ENCODE measurements around the gene BCCIP.

Gene BCCIP

GRCh38 chr10:125801574-125801973 lies 21.8 kb upstream of the BCCIP start:
- Histone ChIP-seq H3K27ac (ENCODE audit: low read depth, low read length) (no peak overlapping the region), H3K27me3 (ENCODE audit: insufficient read depth, low read length) (no peaks in the 10 kb centered on the region), H3K4me3 (ENCODE audit: low read length) (no peak overlapping the region), H3K36me3 (ENCODE audit: insufficient read depth, low read length) (peaks cover 64% of the 10 kb centered on the region), H3K9me3 (ENCODE audit: insufficient read depth, low read depth, low read length) (no peaks in the 10 kb centered on the region), H3K9ac (ENCODE audit: low read depth, low read length) (no peak overlapping the region), H3K4me1 (ENCODE audit: insufficient read depth, low read length) (no peaks in the 10 kb centered on the region; the same call in 1 of the 2 replicates)
- 96% methylated on average over 1 of the region's 1 CpG for WGBS

DNA sequence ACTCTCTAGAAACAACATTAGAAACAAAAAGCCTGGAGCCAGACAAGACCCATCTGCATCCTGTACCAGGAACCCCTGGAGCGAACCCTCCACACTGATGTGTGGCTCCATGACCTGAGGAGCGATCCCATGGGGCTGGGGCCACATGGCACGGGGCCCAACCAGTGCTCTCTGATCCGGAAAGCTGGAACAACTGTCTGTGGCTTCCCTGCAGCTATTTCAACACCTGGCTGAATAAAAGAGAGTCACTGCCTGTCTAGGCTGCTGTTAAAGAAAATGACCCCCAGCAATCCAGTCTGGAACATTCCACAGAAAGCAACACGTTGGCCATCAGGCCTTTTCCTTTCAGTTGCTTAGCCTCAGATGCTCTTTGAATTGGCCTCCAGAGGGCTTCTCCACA lies 21.2 kb upstream of the BCCIP start:
- Histone ChIP-seq H3K36me3 (ENCODE audit: insufficient read depth, low read length) (peaks cover 64% of the 10 kb centered on the region), H3K4me3 (ENCODE audit: low read length) (no peak overlapping the region), H3K9ac (ENCODE audit: low read depth, low read length) (no peak overlapping the region), H3K9me3 (ENCODE audit: insufficient read depth, low read depth, low read length) (no peaks in the 10 kb centered on the region), H3K27ac (ENCODE audit: low read depth, low read length) (no peak overlapping the region), H3K4me1 (ENCODE audit: insufficient read depth, low read length) (no peaks in the 10 kb centered on the region; the same call in 1 of the 2 replicates), H3K27me3 (ENCODE audit: insufficient read depth, low read length) (no peaks in the 10 kb centered on the region)
- WGBS, result 95% methylated on average over 5 of the region's 5 CpGs

- Histone ChIP-seq H3K4me3 (ENCODE audit: low read length) (no peak overlapping the region), H3K36me3 (ENCODE audit: insufficient read depth, low read length) (peaks cover 64% of the 10 kb centered on the region)
- WGBS, result 98% methylated on average over 7 of the region's 7 CpGs
These were observed 20.6 kb upstream of the BCCIP start for GRCh38 chr10:125802739-125803138.

DNA sequence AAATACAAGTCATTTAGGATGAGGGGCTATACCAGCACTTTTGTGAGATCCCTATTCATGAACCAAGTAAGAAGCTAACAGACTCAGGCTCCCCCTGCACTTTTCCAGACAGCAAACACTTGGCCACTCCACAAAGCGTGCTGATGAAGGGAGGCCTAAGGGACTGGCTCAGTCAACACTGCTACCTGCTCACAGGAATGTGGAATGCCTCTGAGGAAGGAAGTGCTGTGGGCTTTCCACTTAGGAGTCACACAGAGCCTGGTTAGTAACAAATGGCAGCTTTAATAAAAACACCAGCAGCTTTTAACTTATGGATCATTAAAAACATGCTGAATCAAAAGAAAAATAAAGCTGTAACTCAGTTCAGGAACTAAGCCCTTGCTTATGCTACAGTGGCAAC lies 15.3 kb upstream of the BCCIP start:
- Histone ChIP-seq H3K9ac (ENCODE audit: low read depth, low read length) (no peak overlapping the region), H3K27ac (ENCODE audit: low read depth, low read length) (no peak overlapping the region), H3K4me3 (ENCODE audit: low read length) (no peak overlapping the region), H3K36me3 (ENCODE audit: insufficient read depth, low read length) (peaks cover 76% of the 10 kb centered on the region), H3K9me3 (ENCODE audit: insufficient read depth, low read depth, low read length) (no peaks in the 10 kb centered on the region), H3K4me1 (ENCODE audit: insufficient read depth, low read length) (no peaks in the 10 kb centered on the region; the same call in 1 of the 2 replicates), H3K27me3 (ENCODE audit: insufficient read depth, low read length) (no peaks in the 10 kb centered on the region)
- WGBS, result 86% methylated on average over 1 of the region's 1 CpG

More at GRCh38 chr10:125802739-125803138, 20.6 kb upstream of the BCCIP start:
- H3K4me1 ChIP-seq (ENCODE audit: insufficient read depth, low read length), result no peaks in the 10 kb centered on the region; the same call in 1 of the 2 replicates
- no peak overlapping the region for H3K27ac ChIP-seq (ENCODE audit: low read depth, low read length)
- no peak overlapping the region for H3K9ac ChIP-seq (ENCODE audit: low read depth, low read length)
- H3K9me3 ChIP-seq (ENCODE audit: insufficient read depth, low read depth, low read length), result no peaks in the 10 kb centered on the region
- no peaks in the 10 kb centered on the region for H3K27me3 ChIP-seq (ENCODE audit: insufficient read depth, low read length)

DNA sequence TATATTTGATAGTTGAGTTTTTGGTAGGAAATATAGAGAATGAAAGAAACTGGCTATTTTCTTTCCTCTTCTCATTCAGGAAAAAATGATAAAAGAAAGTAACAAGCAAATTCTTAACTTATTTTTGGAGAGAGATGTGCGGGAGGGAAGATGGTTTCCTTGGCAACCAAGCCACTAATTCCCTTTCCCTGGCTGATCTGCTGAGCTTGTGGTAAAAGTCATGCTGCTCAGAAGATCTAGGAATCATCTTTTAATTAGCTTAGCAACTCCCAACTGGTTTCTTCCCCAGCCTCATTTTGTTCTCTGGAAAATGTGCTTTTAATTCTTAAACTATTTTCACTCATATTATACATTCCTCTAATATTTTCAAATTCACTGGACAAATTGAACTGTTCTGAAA lies 12.1 kb upstream of the BCCIP start:
- no peak overlapping the region for H3K27ac ChIP-seq (ENCODE audit: low read depth, low read length)
- WGBS, result no CpG with 5 or more reads among the region's 1 CpG
- peaks cover 77% of the 10 kb centered on the region for H3K36me3 ChIP-seq (ENCODE audit: insufficient read depth, low read length)
- no peak overlapping the region for H3K4me3 ChIP-seq (ENCODE audit: low read length)
- H3K9me3 ChIP-seq (ENCODE audit: insufficient read depth, low read depth, low read length), result no peaks in the 10 kb centered on the region
- no peaks in the 10 kb centered on the region for H3K4me1 ChIP-seq (ENCODE audit: insufficient read depth, low read length)
- no peaks in the 10 kb centered on the region for H3K27me3 ChIP-seq (ENCODE audit: insufficient read depth, low read length)
- H3K9ac ChIP-seq (ENCODE audit: low read depth, low read length), result no peak overlapping the region

GRCh38 chr10:125812128-125812750 lies 11.1 kb upstream of the BCCIP start:
- Histone ChIP-seq H3K4me3 (ENCODE audit: low read length) (no peak overlapping the region), H3K9me3 (ENCODE audit: insufficient read depth, low read depth, low read length) (no peaks in the 10 kb centered on the region), H3K27ac (ENCODE audit: low read depth, low read length) (no peak overlapping the region), H3K4me1 (ENCODE audit: insufficient read depth, low read length) (no peaks in the 10 kb centered on the region), H3K36me3 (ENCODE audit: insufficient read depth, low read length) (peaks cover 67% of the 10 kb centered on the region), H3K27me3 (ENCODE audit: insufficient read depth, low read length) (no peaks in the 10 kb centered on the region), H3K9ac (ENCODE audit: low read depth, low read length) (no peak overlapping the region)
- WGBS, result no CpG with 5 or more reads among the region's 1 CpG

DNA sequence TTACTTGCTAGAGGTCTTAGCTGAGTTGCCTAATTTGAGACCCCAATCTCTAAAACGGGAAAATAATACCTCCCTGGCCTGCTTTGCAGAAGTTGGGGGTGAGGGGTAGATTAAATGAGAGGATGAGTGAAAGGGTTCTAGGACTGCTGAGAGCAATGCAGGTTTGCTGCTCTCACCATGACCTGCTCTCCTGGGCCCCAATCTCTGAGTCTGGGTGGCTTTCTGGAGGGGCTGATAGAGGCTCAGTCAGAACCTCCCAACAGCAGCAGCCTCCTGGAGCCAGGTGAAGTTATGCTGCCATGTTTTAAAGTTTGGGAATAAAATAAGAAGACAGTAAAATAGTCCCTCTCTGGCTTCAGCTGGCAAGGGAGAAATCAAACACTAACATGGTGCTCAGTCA lies 7.6 kb upstream of the BCCIP start:
- 0% methylated on average over 1 of the region's 1 CpG for WGBS
- Histone ChIP-seq H3K9me3 (ENCODE audit: insufficient read depth, low read depth, low read length) (no peaks in the 10 kb centered on the region), H3K4me3 (ENCODE audit: low read length) (no peak overlapping the region), H3K27me3 (ENCODE audit: insufficient read depth, low read length) (no peaks in the 10 kb centered on the region), H3K36me3 (ENCODE audit: insufficient read depth, low read length) (peaks cover 48% of the 10 kb centered on the region), H3K4me1 (ENCODE audit: insufficient read depth, low read length) (no peaks in the 10 kb centered on the region), H3K27ac (ENCODE audit: low read depth, low read length) (no peak overlapping the region), H3K9ac (ENCODE audit: low read depth, low read length) (no peak overlapping the region)

GRCh38 chr10:125816548-125816947 lies 6.8 kb upstream of the BCCIP start:
- Histone ChIP-seq H3K27ac (ENCODE audit: low read depth, low read length) (no peak overlapping the region), H3K9me3 (ENCODE audit: insufficient read depth, low read depth, low read length) (no peaks in the 10 kb centered on the region), H3K9ac (ENCODE audit: low read depth, low read length) (no peak overlapping the region), H3K27me3 (ENCODE audit: insufficient read depth, low read length) (no peaks in the 10 kb centered on the region), H3K4me3 (ENCODE audit: low read length) (no peak overlapping the region), H3K4me1 (ENCODE audit: insufficient read depth, low read length) (no peaks in the 10 kb centered on the region), H3K36me3 (ENCODE audit: insufficient read depth, low read length) (peaks cover 40% of the 10 kb centered on the region)
- WGBS, result 89% methylated on average over 4 of the region's 4 CpGs

DNA sequence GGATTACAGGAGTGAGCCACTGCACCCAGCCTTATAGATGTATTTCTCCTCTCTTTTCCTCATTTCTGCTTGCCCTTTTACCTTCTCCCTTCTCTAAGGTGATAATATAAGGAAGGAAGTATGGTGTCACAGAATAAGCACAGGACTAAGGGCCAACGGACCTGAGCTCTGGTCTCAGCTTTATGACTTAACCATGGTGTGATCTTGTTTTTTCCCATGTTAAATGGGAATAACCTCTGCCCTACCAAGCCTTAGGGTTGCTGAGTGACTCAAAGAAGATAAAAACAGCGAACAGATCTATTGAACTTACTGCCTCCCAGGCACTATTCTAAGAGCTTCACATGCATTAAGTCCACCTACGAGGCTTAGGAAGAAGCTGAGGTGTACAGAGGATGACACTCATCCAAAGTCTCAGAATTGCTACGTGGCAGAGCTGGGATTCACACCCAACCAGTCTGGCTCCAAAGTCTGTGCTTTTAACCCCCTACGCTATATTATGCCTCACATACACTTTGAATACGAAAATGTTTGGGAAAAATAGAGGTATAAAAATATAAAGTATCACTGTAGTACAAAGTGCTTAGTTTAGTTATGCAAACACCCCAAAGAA lies 5.9 kb upstream of the BCCIP start:
- Histone ChIP-seq H3K27ac (ENCODE audit: low read depth, low read length) (no peak overlapping the region), H3K9me3 (ENCODE audit: insufficient read depth, low read depth, low read length) (no peaks in the 10 kb centered on the region), H3K9ac (ENCODE audit: low read depth, low read length) (no peak overlapping the region), H3K36me3 (ENCODE audit: insufficient read depth, low read length) (peaks cover 31% of the 10 kb centered on the region), H3K4me3 (ENCODE audit: low read length) (no peak overlapping the region), H3K4me1 (ENCODE audit: insufficient read depth, low read length) (no peaks in the 10 kb centered on the region), H3K27me3 (ENCODE audit: insufficient read depth, low read length) (no peaks in the 10 kb centered on the region)
- WGBS, result 93% methylated on average over 4 of the region's 6 CpGs

DNA sequence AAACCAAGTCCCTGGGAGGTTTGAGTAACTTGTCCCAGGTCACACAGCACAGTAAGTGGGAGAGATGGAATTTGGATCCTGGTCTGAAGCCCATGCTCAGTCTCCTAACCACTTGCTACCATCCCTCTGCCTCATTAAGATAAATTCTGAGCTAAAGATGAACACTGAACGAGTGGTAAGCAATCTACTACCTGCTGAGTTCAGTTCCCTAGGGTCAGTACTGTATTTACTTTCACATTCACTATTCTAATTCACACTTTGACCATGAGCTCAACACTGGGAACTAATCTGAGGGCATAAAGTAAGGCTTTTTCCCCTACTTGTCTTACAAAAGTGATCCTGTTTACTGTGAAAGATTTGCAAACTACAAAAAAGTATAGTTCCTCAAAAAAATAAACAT lies 2.6 kb upstream of the BCCIP start:
- Histone ChIP-seq H3K27me3 (ENCODE audit: insufficient read depth, low read length) (no peaks in the 10 kb centered on the region), H3K27ac (ENCODE audit: low read depth, low read length) (no peak overlapping the region), H3K36me3 (ENCODE audit: insufficient read depth, low read length) (peaks cover 11% of the 10 kb centered on the region), H3K9ac (ENCODE audit: low read depth, low read length) (no peak overlapping the region), H3K4me1 (ENCODE audit: insufficient read depth, low read length) (peaks cover 9% of the 10 kb centered on the region; the same call in 1 of the 2 replicates), H3K4me3 (ENCODE audit: low read length) (no peak overlapping the region), H3K9me3 (ENCODE audit: insufficient read depth, low read depth, low read length) (no peaks in the 10 kb centered on the region)
- WGBS, result 60% methylated on average over 1 of the region's 1 CpG

GRCh38 chr10:125823663-125824251 lies 411 bp downstream of the BCCIP start:
- H3K4me3 ChIP-seq (ENCODE audit: low read length), result peak overlapping the region; percentile 99
- peak overlapping the region; percentile 100 for H3K9ac ChIP-seq (ENCODE audit: low read depth, low read length)
- WGBS, result under 1% methylated on average over 19 of the region's 20 CpGs

More at GRCh38 chr10:125823663-125824251, 411 bp downstream of the BCCIP start:
- H3K4me1 ChIP-seq (ENCODE audit: insufficient read depth, low read length), result peaks cover 9% of the 10 kb centered on the region; the same call in 1 of the 2 replicates
- H3K9me3 ChIP-seq (ENCODE audit: insufficient read depth, low read depth, low read length), result no peaks in the 10 kb centered on the region
- peak overlapping the region; percentile 96 for H3K27ac ChIP-seq (ENCODE audit: low read depth, low read length)
- peaks cover 41% of the 10 kb centered on the region for H3K36me3 ChIP-seq (ENCODE audit: insufficient read depth, low read length)
- H3K27me3 ChIP-seq (ENCODE audit: insufficient read depth, low read length), result no peaks in the 10 kb centered on the region
